IgD-negative memory B cell (primary cell): ENCODE results near the gene ATF1. TPM values are rescaled to one million over a fixed set of nuclear protein-coding genes. Genes with fewer than 3 reads are reported as not detected.
A peak's percentile ranks its signal among the peaks of the same experiment; 100 is the strongest.

Experiments used
- H3K27ac Mint-ChIP-seq, 3 donors: one replicate each; pipeline ENCODE4 v1.8.0; 2020 to 2022; ENCODE audit warnings: mild to moderate bottlenecking in 3 of 3, mixed read lengths in 3 of 3, moderate library complexity in 1 of 3
- H3K27me3 Mint-ChIP-seq: one replicate; pipeline ENCODE4 v1.8.0; 2021; ENCODE audit warnings: mixed read lengths
- H3K36me3 Mint-ChIP-seq: one replicate; pipeline ENCODE4 v1.8.0; 2020; ENCODE audit warnings: mild to moderate bottlenecking, mixed read lengths
- H3K4me1 Mint-ChIP-seq, 3 donors: one replicate each; pipeline ENCODE4 v1.8.0; 2020 to 2022; ENCODE audit warnings: mixed read lengths in 3 of 3, mild to moderate bottlenecking in 1 of 3
- H3K4me3 Mint-ChIP-seq, 4 donors: one replicate each; pipeline ENCODE4 v1.8.0; 2020 to 2022; ENCODE audit warnings: mild to moderate bottlenecking in 4 of 4, mixed read lengths in 4 of 4, moderate library complexity in 3 of 4
- H3K9me3 Mint-ChIP-seq, 3 donors: one replicate each; pipeline ENCODE4 v1.8.0; 2020 to 2021; ENCODE audit warnings: mixed read lengths in 3 of 3, mild to moderate bottlenecking in 1 of 3
- polyA plus RNA-seq: library from polyadenylated mRNA; unstranded; fragments of 300-500 nt; fragmentation: Illumina TruSeq; gene quantifications from one replicate; pipeline ENCODE4 v1.2.3, GENCODE V29; 2021

The ATF1 gene
- polyA plus RNA-seq, 1 donor from 2014 or later, result 37.8 TPM

GRCh38 chr12:50772470-50772869 lies 8.6 kb downstream of the ATF1 start:
- Mint-ChIP-seq H3K27me3 (no peaks in the 10 kb centered on the region), H3K27ac (peak overlapping the region in 1 of 3 donors; percentile 82), H3K4me1 (peaks cover 2 to 5% (median 3%) of the 10 kb centered on the region in 3 donors), H3K9me3 (no peaks in the 10 kb centered on the region), H3K36me3 (peaks cover 8% of the 10 kb centered on the region), H3K4me3 (no peak overlapping the region)

- Mint-ChIP-seq H3K27ac (peak overlapping the region in 2 of 3 donors; percentile 82 to 84), H3K27me3 (no peaks in the 10 kb centered on the region), H3K4me3 (no peak overlapping the region)
Observed at GRCh38 chr12:50772877-50773276, 9.0 kb downstream of the ATF1 start.

GRCh38 chr12:50775251-50775650 lies 11.3 kb downstream of the ATF1 start:
- H3K36me3 Mint-ChIP-seq, result peaks cover 8% of the 10 kb centered on the region
- H3K9me3 Mint-ChIP-seq, result no peaks in the 10 kb centered on the region
- H3K27ac Mint-ChIP-seq, result no peak overlapping the region
- peaks cover 3 to 5% (median 3%) of the 10 kb centered on the region in 3 donors for H3K4me1 Mint-ChIP-seq
- H3K4me3 Mint-ChIP-seq, result no peak overlapping the region
- no peaks in the 10 kb centered on the region for H3K27me3 Mint-ChIP-seq

More at GRCh38 chr12:50772877-50773276, 9.0 kb downstream of the ATF1 start:
- peaks cover 8% of the 10 kb centered on the region for H3K36me3 Mint-ChIP-seq
- no peaks in the 10 kb centered on the region for H3K9me3 Mint-ChIP-seq
- peaks cover 2 to 5% (median 3%) of the 10 kb centered on the region in 3 donors for H3K4me1 Mint-ChIP-seq

- Mint-ChIP-seq H3K27me3 (no peaks in the 10 kb centered on the region), H3K36me3 (peaks cover 8% of the 10 kb centered on the region), H3K4me1 (peaks cover 3% of the 10 kb centered on the region in 3 donors), H3K4me3 (no peak overlapping the region), H3K9me3 (no peaks in the 10 kb centered on the region), H3K27ac (no peak overlapping the region)
Observed at GRCh38 chr12:50776749-50777728, 13.1 kb downstream of the ATF1 start.

GRCh38 chr12:50778663-50779590 lies 15.0 kb downstream of the ATF1 start:
- Mint-ChIP-seq H3K27me3 (no peaks in the 10 kb centered on the region), H3K9me3 (no peaks in the 10 kb centered on the region), H3K4me3 (no peak overlapping the region), H3K36me3 (peaks cover 2% of the 10 kb centered on the region), H3K4me1 (peaks cover 0 to 3% (median 3%) of the 10 kb centered on the region in 3 donors), H3K27ac (no peak overlapping the region)

GRCh38 chr12:50780013-50780412 lies 16.1 kb downstream of the ATF1 start:
- Mint-ChIP-seq H3K4me1 (peaks cover 5 to 9% (median 6%) of the 10 kb centered on the region in 3 donors), H3K36me3 (peaks cover 4% of the 10 kb centered on the region), H3K9me3 (no peaks in the 10 kb centered on the region), H3K27me3 (no peaks in the 10 kb centered on the region), H3K27ac (no peak overlapping the region), H3K4me3 (no peak overlapping the region)

GRCh38 chr12:50784501-50784900 lies 20.6 kb downstream of the ATF1 start:
- Mint-ChIP-seq H3K9me3 (peaks cover 2 to 11% (median 4%) of the 10 kb centered on the region in 3 donors), H3K27me3 (no peaks in the 10 kb centered on the region), H3K4me3 (no peak overlapping the region), H3K36me3 (peaks cover 19% of the 10 kb centered on the region), H3K4me1 (peaks cover 2 to 9% (median 9%) of the 10 kb centered on the region in 3 donors), H3K27ac (no peak overlapping the region)

- peaks cover 19% of the 10 kb centered on the region for H3K36me3 Mint-ChIP-seq
- peaks cover 2 to 11% (median 4%) of the 10 kb centered on the region in 3 donors for H3K9me3 Mint-ChIP-seq
- H3K27ac Mint-ChIP-seq, result no peak overlapping the region
- H3K27me3 Mint-ChIP-seq, result no peaks in the 10 kb centered on the region
- H3K4me3 Mint-ChIP-seq, result no peak overlapping the region
- H3K4me1 Mint-ChIP-seq, result peaks cover 2 to 12% (median 10%) of the 10 kb centered on the region in 3 donors
Observed at GRCh38 chr12:50785406-50786001, 21.6 kb downstream of the ATF1 start.

GRCh38 chr12:50786498-50787231 lies 22.8 kb downstream of the ATF1 start:
- H3K36me3 Mint-ChIP-seq, result peaks cover 19% of the 10 kb centered on the region
- H3K27ac Mint-ChIP-seq, result no peak overlapping the region

GRCh38 chr12:50787618-50788017 lies 23.7 kb downstream of the ATF1 start:
- Mint-ChIP-seq H3K27ac (no peak overlapping the region), H3K4me1 (peaks cover 8 to 24% (median 15%) of the 10 kb centered on the region in 3 donors), H3K9me3 (peaks cover 2 to 11% (median 4%) of the 10 kb centered on the region in 3 donors), H3K4me3 (peak overlapping the region in 1 of 4 donors; percentile 25), H3K36me3 (peaks cover 19% of the 10 kb centered on the region), H3K27me3 (no peaks in the 10 kb centered on the region)

More at GRCh38 chr12:50786498-50787231, 22.8 kb downstream of the ATF1 start:
- Mint-ChIP-seq H3K4me1 (peaks cover 8 to 18% (median 15%) of the 10 kb centered on the region in 3 donors), H3K4me3 (no peak overlapping the region), H3K9me3 (peaks cover 2 to 11% (median 4%) of the 10 kb centered on the region in 3 donors), H3K27me3 (no peaks in the 10 kb centered on the region)

- no peak overlapping the region for H3K4me3 Mint-ChIP-seq
- H3K9me3 Mint-ChIP-seq, result peaks cover 2 to 11% (median 4%) of the 10 kb centered on the region in 3 donors
- no peak overlapping the region for H3K27ac Mint-ChIP-seq
- H3K4me1 Mint-ChIP-seq, result peaks cover 8 to 24% (median 15%) of the 10 kb centered on the region in 3 donors
- no peaks in the 10 kb centered on the region for H3K27me3 Mint-ChIP-seq
- peaks cover 19% of the 10 kb centered on the region for H3K36me3 Mint-ChIP-seq
Observed at GRCh38 chr12:50788561-50788960, 24.7 kb downstream of the ATF1 start.

GRCh38 chr12:50790081-50790480 lies 26.2 kb downstream of the ATF1 start:
- H3K4me3 Mint-ChIP-seq, result no peak overlapping the region
- H3K36me3 Mint-ChIP-seq, result peaks cover 17% of the 10 kb centered on the region
- no peaks in the 10 kb centered on the region for H3K27me3 Mint-ChIP-seq
- H3K27ac Mint-ChIP-seq, result peak overlapping the region in 1 of 3 donors; percentile 27
- peaks cover 6 to 18% (median 10%) of the 10 kb centered on the region in 3 donors for H3K4me1 Mint-ChIP-seq
- peaks cover 2 to 11% (median 4%) of the 10 kb centered on the region in 3 donors for H3K9me3 Mint-ChIP-seq

GRCh38 chr12:50799908-50800307 lies 36.0 kb downstream of the ATF1 start:
- peaks cover 0 to 1% (median 0%) of the 10 kb centered on the region in 3 donors for H3K4me1 Mint-ChIP-seq
- H3K36me3 Mint-ChIP-seq, result peaks cover 30% of the 10 kb centered on the region
- peak overlapping the region in 2 of 3 donors; percentile 23 to 64 for H3K27ac Mint-ChIP-seq
- H3K4me3 Mint-ChIP-seq, result no peak overlapping the region
- H3K27me3 Mint-ChIP-seq, result no peaks in the 10 kb centered on the region
- peaks cover 0 to 9% (median 7%) of the 10 kb centered on the region in 3 donors for H3K9me3 Mint-ChIP-seq
